HL-60/S4 (cell line): Measurements from ENCODE around the gene MEX3D.

Experiments
- in situ Hi-C: fragments of 300-500 bp; cut with MboI; formaldehyde crosslinking; loops from 2 replicates; pipeline ENCODE4 v1.14.3; 2022; ENCODE audit warnings: low sequenced_read_pairs

Gene MEX3D

GRCh38 chr19:1598777-1599459 is 30.8 kb upstream of the MEX3D start:
- in situ Hi-C loops = no loop called here

GRCh38 chr19:1593501-1593772 is 25.3 kb upstream of the MEX3D start:
- in situ Hi-C loops = no loop called here

GRCh38 chr19:1592755-1593500 is 24.8 kb upstream of the MEX3D start, which contains the start of gene MBD3:
Gene MBD3 (minus strand): TSS chr19:1592865. CDS start chr19:1592631, 234 bp downstream.
- in situ Hi-C loops = no loop called here

- in situ Hi-C loops = no loop called here
Observed at GRCh38 chr19:1592024-1592754, 24.1 kb upstream of the MEX3D start.

- in situ Hi-C loops = no loop called here
Observed at GRCh38 chr19:1591421-1592023, 23.4 kb upstream of the MEX3D start.

GRCh38 chr19:1590641-1591397 is 22.7 kb upstream of the MEX3D start:
- in situ Hi-C loops = no loop called here

GRCh38 chr19:1587872-1588271 is 19.7 kb upstream of the MEX3D start:
- in situ Hi-C loops = no loop called here

GRCh38 chr19:1585243-1585580 is 17.1 kb upstream of the MEX3D start:
- in situ Hi-C loops = no loop called here

GRCh38 chr19:1584500-1585242 is 16.5 kb upstream of the MEX3D start:
- in situ Hi-C loops = no loop called here

GRCh38 chr19:1582201-1582600 is 14.1 kb upstream of the MEX3D start:
- in situ Hi-C loops = no loop called here

GRCh38 chr19:1580957-1581356 is 12.8 kb upstream of the MEX3D start:
- in situ Hi-C loops = no loop called here

GRCh38 chr19:1580382-1580781 is 12.3 kb upstream of the MEX3D start:
- in situ Hi-C loops = no loop called here

GRCh38 chr19:1579222-1579621 is 11.1 kb upstream of the MEX3D start:
- in situ Hi-C loops = no loop called here

GRCh38 chr19:1577929-1578618 is 9.9 kb upstream of the MEX3D start:
- in situ Hi-C loops = no loop called here

GRCh38 chr19:1577090-1577928 is 9.2 kb upstream of the MEX3D start:
- in situ Hi-C loops = no loop called here

- in situ Hi-C loops = no loop called here
Observed at GRCh38 chr19:1576242-1577089, 8.3 kb upstream of the MEX3D start.

GRCh38 chr19:1575323-1576241 is 7.5 kb upstream of the MEX3D start:
- in situ Hi-C loops = no loop called here
